Ishikawa (cell line): Measurements from ENCODE around the gene OLFML2B.

Experiments used
- CEBPB ChIP-seq: IDR thresholded peaks from 2 replicates; pipeline ENCODE4 v1.6.1; 2012
- EGR1 ChIP-seq: IDR thresholded peaks from 2 replicates; pipeline ENCODE4 v1.6.1; 2012
- EP300 ChIP-seq: IDR thresholded peaks from 2 replicates; pipeline ENCODE4 v1.6.1; 2012; ENCODE audit warnings: borderline replicate concordance
- FOXM1 ChIP-seq: IDR thresholded peaks from 2 replicates; pipeline ENCODE4 v1.6.1; 2012; ENCODE audit warnings: low read depth, borderline replicate concordance
- RAD21 ChIP-seq: IDR thresholded peaks from 2 replicates; pipeline ENCODE4 v1.6.1; 2012; ENCODE audit warnings: low read depth
- REST ChIP-seq: IDR thresholded peaks from 2 replicates; pipeline ENCODE4 v1.6.1; 2012; ENCODE audit warnings: low read depth, mild to moderate bottlenecking
- TAF1 ChIP-seq: IDR thresholded peaks from 2 replicates; pipeline ENCODE4 v1.6.1; 2012; ENCODE audit warnings: low read depth, mild to moderate bottlenecking

- TF ChIP-seq FOXM1 (no peak), REST (no peak), EP300 (no peak), RAD21 (no peak), EGR1 (no peak), TAF1 (no peak), CEBPB (no peak)
These were observed 70.3 kb downstream of the OLFML2B start for GRCh38 chr1:161953256-161953920.
